ENCODE results near the gene PXMP2.

DNA sequence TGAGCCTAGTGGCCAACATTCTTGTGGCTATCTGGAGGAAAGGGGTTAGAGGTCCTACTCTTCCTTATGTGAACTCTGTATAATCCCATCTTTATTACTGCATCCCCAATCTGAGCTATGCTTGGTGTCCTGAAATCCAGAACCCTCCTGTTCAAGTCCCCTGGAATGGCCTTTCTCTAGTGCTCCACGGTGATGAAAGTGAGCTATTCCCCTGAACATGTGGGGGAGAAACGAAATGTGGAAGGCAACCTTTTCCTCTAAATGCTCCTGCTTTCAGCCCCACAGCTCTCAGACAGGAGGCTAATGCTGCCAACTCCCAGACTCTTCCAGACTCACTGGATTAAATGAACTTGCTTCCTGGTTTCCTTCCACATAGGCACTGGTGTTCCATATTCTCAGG is 20.8 kb downstream of the PXMP2 start:
- no peak for TF ChIP-seq GATA2 (IDR thresholded peaks at IDR 0.05; ENCODE audit: low read depth, low read length)
- TF ChIP-seq GATA3 (IDR thresholded peaks at IDR 0.05; ENCODE audit: low read depth, low read length), result no peak
